ENCODE measurements around the gene FYB1. TPM values are rescaled to one million over a fixed set of nuclear protein-coding genes. Genes with fewer than 3 reads are reported as not detected.

Gene FYB1
- polyA plus RNA-seq, 1 experiment, result 0.01 TPM

GRCh38 chr5:39076757-39077728 lies 142.3 kb downstream of the FYB1 start:
- Histone ChIP-seq H3K9me3 (ENCODE audit: control insufficient read depth, insufficient read depth, low read length) (no peaks in the 10 kb centered on the region; the same call in 1 of the 2 replicates), H3K27ac (ENCODE audit: low read depth, low read length) (no peak overlapping the region), H3K4me3 (ENCODE audit: low read depth, low read length) (no peak overlapping the region), H3K27me3 (ENCODE audit: control insufficient read depth, insufficient read depth, low read length) (no peaks in the 10 kb centered on the region)
- TF ChIP-seq, protein P1, sequence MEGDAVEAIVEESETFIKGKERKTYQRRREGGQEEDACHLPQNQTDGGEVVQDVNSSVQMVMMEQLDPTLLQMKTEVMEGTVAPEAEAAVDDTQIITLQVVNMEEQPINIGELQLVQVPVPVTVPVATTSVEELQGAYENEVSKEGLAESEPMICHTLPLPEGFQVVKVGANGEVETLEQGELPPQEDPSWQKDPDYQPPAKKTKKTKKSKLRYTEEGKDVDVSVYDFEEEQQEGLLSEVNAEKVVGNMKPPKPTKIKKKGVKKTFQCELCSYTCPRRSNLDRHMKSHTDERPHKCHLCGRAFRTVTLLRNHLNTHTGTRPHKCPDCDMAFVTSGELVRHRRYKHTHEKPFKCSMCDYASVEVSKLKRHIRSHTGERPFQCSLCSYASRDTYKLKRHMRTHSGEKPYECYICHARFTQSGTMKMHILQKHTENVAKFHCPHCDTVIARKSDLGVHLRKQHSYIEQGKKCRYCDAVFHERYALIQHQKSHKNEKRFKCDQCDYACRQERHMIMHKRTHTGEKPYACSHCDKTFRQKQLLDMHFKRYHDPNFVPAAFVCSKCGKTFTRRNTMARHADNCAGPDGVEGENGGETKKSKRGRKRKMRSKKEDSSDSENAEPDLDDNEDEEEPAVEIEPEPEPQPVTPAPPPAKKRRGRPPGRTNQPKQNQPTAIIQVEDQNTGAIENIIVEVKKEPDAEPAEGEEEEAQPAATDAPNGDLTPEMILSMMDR (IDR thresholded peaks at IDR 0.05; ENCODE audit: low read depth, low read length), result no peak
- POLR2A ChIA-PET, result no interaction called here
- CTCF ChIA-PET, result no interaction called here
- DNase-seq (ENCODE audit: low read depth, low spot score), result no peak

DNA sequence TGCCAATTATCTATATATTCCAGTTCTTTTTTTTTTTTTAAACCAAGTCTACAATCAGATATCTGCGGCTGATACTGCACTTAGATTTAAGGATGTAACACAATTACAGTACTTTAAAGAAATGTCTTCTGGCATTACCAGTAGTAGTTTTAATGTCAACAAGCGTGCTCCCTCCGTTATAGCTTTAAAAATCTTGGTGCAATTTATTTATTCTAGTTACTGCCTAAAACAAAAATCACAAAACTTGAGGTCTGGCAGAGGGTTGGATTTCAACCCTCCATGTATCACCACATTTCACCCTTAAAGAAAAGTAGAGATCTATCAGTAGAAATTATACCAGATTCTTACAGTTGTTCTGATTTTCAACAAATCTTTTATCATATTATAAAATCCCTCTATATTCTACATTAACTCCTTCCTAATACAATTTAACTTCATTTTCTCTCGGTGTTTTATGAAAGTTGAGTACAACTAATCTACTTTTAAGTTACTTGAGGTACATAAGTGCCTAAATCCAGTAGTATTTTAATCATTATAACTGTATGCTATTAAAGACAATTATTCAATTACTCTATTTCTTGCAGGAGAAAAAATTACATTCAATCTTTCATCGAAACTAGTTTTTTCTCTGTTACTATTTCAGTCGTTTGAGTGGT lies 143.1 kb downstream of the FYB1 start:
- Histone ChIP-seq H3K27ac (ENCODE audit: low read depth, low read length) (no peak overlapping the region), H3K4me3 (ENCODE audit: low read depth, low read length) (no peak overlapping the region), H3K9me3 (ENCODE audit: control insufficient read depth, insufficient read depth, low read length) (no peaks in the 10 kb centered on the region; the same call in 1 of the 2 replicates), H3K27me3 (ENCODE audit: control insufficient read depth, insufficient read depth, low read length) (no peaks in the 10 kb centered on the region)
- TF ChIP-seq, protein P1 (IDR thresholded peaks at IDR 0.05; ENCODE audit: low read depth, low read length), result no peak
- ChIA-PET POLR2A (interaction anchor here (1.0 kb wide), 1 partner anchor 349 kb away, joined by 4 read pairs; the partner anchor contains the start of gene DAB2), CTCF (interaction anchor here (1.1 kb wide), 1 partner anchor 36 kb away, joined by 4 read pairs; no protein-coding TSS in a partner anchor)
- no peak for DNase-seq (ENCODE audit: low read depth, low spot score)

- TF ChIP-seq, protein P1 (IDR thresholded peaks at IDR 0.05; ENCODE audit: low read depth, low read length), result no peak
- peak; percentile 41 for DNase-seq (ENCODE audit: low read depth, low spot score)
- Histone ChIP-seq H3K4me3 (ENCODE audit: low read depth, low read length) (peak within 1 kb of the TSS; percentile 86), H3K27ac (ENCODE audit: low read depth, low read length) (peak within 1 kb of the TSS; percentile 89), H3K27me3 (ENCODE audit: control insufficient read depth, insufficient read depth, low read length) (no peaks in the 10 kb centered on the region), H3K9me3 (ENCODE audit: control insufficient read depth, insufficient read depth, low read length) (no peaks in the 10 kb centered on the region; the same call in 1 of the 2 replicates)
- CTCF ChIA-PET, result interaction anchor here (0.5 kb wide), 1 partner anchor 605 kb away, joined by 3 read pairs; no protein-coding TSS in a partner anchor
- POLR2A ChIA-PET, result no interaction called here
Observed at GRCh38 chr5:39074017-39074814, 145.1 kb downstream of the FYB1 start, which contains the start of gene RICTOR. TSS of gene RICTOR (minus strand) at chr5:39074399. CDS start at chr5:39074377, 22 bp downstream.

DNA sequence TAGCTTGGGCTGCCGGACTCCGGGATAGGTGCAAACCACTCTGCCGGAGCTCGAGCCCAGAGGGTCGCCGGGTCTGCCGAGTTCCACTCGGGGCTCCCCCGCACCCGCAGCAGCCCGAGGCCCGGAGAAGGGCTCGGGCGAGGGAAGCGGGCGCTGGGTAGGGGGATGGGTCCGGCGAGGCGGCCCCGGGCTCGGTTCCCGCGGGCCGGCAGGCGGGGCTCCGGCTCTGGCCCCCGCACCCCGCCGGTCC lies 145.7 kb downstream of the FYB1 start:
- Histone ChIP-seq H3K4me3 (ENCODE audit: low read depth, low read length) (peak overlapping the region; percentile 86), H3K27ac (ENCODE audit: low read depth, low read length) (peak overlapping the region; percentile 88), H3K9me3 (ENCODE audit: control insufficient read depth, insufficient read depth, low read length) (no peaks in the 10 kb centered on the region; the same call in 1 of the 2 replicates), H3K27me3 (ENCODE audit: control insufficient read depth, insufficient read depth, low read length) (no peaks in the 10 kb centered on the region)
- POLR2A ChIA-PET, result no interaction called here
- TF ChIP-seq, protein P1 (IDR thresholded peaks at IDR 0.05; ENCODE audit: low read depth, low read length), result no peak
- no peak for DNase-seq (ENCODE audit: low read depth, low spot score)
- CTCF ChIA-PET, result interaction anchor here (0.5 kb wide), 1 partner anchor 604 kb away, joined by 3 read pairs; no protein-coding TSS in a partner anchor

Data from AG04450 (cell line).